Panc1 (cell line): Measurements from ENCODE around the gene PRKCB. TPM values are rescaled to one million over a fixed set of nuclear protein-coding genes. Genes with fewer than 3 reads are reported as not detected.

Experiments
- ATAC-seq: fragments of 200-7000 bp; cut with Tn5 transposase; 2 replicates; pipeline ENCODE4 v1.9.1; 2020; ENCODE audit warnings: mild to moderate bottlenecking, moderate library complexity
- BruUV-seq: library from RNA; stranded (reverse); fragments of 400-500 nt; replicated peaks from 2 replicates; lab custom pipeline; 2021; lab: Mats Ljungman, UMichigan
- CTCF ChIA-PET: fragments of 300-600 bp; sonication (Branson Sonifier 250); formaldehyde crosslinking; loops from one replicate; lab custom pipeline; 2022; ENCODE audit warnings: antibody characterized with exemption; lab: Charles Lee
- POLR2A ChIA-PET: fragments of 300-600 bp; sonication (Branson Sonifier 250); formaldehyde crosslinking; loops from one replicate; lab custom pipeline; 2022; ENCODE audit warnings: antibody characterized with exemption; lab: Charles Lee
- DNase-seq: peaks from one replicate; pipeline ENCODE4 v3.0.0-alpha.2; 2010; ENCODE audit warnings: low read depth, low spot score
- H3K27ac ChIP-seq: 2 replicates; pipeline ENCODE4 v1.5.1; 2011; ENCODE audit warnings: mild to moderate bottlenecking, low read length, inconsistent platforms
- H3K27me3 ChIP-seq: fragments of 200-500 bp; sonication (Bioruptor generic); 2 replicates; pipeline ENCODE4 v1.6.0; 2014; ENCODE audit warnings: low read length, inconsistent platforms; ENCODE audit not compliant: control insufficient read depth, insufficient read depth
- H3K36me3 ChIP-seq: fragments of 200-500 bp; sonication (Bioruptor generic); 2 replicates; pipeline ENCODE4 v1.5.1; 2014; ENCODE audit warnings: inconsistent platforms, mild to moderate bottlenecking, low read length, moderate library complexity; ENCODE audit not compliant: control insufficient read depth, insufficient read depth
- H3K4me1 ChIP-seq: 2 replicates; pipeline ENCODE4 v1.5.1; 2011; ENCODE audit warnings: inconsistent platforms, mild to moderate bottlenecking, low read length, moderate library complexity; ENCODE audit not compliant: control insufficient read depth, insufficient read depth
- H3K4me3 ChIP-seq, 2 experiments: 2 replicates each; pipeline ENCODE4 v1.5.1; 2011 to 2012; ENCODE audit warnings: low read depth in 2 of 2, low read length in 2 of 2, mild to moderate bottlenecking in 2 of 2, inconsistent platforms in 1 of 2, moderate library complexity in 1 of 2
- H3K9me3 ChIP-seq: fragments of 200-500 bp; sonication (Bioruptor generic); 2 replicates; pipeline ENCODE4 v1.5.1; 2014; ENCODE audit warnings: low read depth, mild to moderate bottlenecking, inconsistent platforms, low read length, moderate library complexity; ENCODE audit not compliant: control insufficient read depth, insufficient read depth
- POLR2AphosphoS5 ChIP-seq: IDR thresholded peaks from 2 replicates; pipeline ENCODE4 v1.6.1; 2012; ENCODE audit warnings: mild to moderate bottlenecking, low read depth, low read length, moderate library complexity
- SIN3A ChIP-seq: IDR thresholded peaks from 2 replicates; pipeline ENCODE4 v1.6.1; 2012; ENCODE audit warnings: low read depth, mild to moderate bottlenecking, low read length, moderate library complexity, borderline replicate concordance; ENCODE audit not compliant: insufficient read depth
- TCF7L2 ChIP-seq: IDR thresholded peaks from 2 replicates; pipeline ENCODE4 v1.6.1; 2011; ENCODE audit warnings: mild to moderate bottlenecking, low read depth, low read length, inconsistent platforms
- in situ Hi-C: cut with HindIII; loops from 2 replicates; pipeline ENCODE4 v1.10.0; 2016; ENCODE audit warnings: low sequenced_read_pairs, low pct_unique_long_range_greater_than_20kb
- intact Hi-C: fragments of 100-400 bp; cut with micrococcal nuclease; formaldehyde crosslinking; loops from one replicate; pipeline ENCODE4 v1.10.0; 2022; ENCODE audit not compliant: unreplicated experiment
- total RNA-seq: library from RNA; stranded (reverse); gene quantifications from one replicate; pipeline ENCODE4 v1.2.1, GENCODE V29; 2021; ENCODE audit not compliant: unreplicated experiment
- TF ChIP-seq, protein P1 (sequence below), 2 experiments: IDR thresholded peaks; 2 replicates each; pipeline ENCODE4 v1.6.1; 2011 to 2012; ENCODE audit warnings: low read depth in 2 of 2, control low read depth in 1 of 2, low read length in 1 of 2, mild to moderate bottlenecking in 1 of 2, moderate library complexity in 1 of 2; ENCODE audit not compliant: insufficient read depth in 1 of 2
- TF ChIP-seq, protein P2 (sequence below): fragments of 450-650 bp; IDR thresholded peaks from 2 replicates; pipeline ENCODE4 v1.5.1; 2017; ENCODE audit warnings: mild to moderate bottlenecking

PRKCB gene
- total RNA-seq, 1 experiment from 2014 or later, result 0.41 TPM

DNA sequence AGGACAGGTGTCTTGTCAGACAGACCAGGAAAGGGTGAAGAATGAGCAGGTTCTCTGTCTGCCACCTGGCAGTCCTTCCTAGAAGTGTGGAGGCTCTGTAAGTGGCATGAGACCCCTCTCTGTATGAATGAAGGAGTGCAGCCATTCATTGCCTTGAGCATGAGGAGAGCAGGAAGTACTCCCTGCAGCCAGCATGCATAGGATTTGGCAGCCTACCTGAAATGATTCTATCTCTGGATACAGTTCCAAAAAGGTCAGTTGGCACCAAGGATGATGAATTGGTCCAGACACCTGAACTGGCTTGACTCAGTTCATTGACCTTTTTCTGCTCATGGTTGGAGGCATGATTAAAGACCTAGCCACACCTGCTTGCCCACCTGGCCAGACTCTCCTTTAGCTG is 163.0 kb downstream of the PRKCB start:
- ATAC-seq (no peak), DNase-seq (no peak)
- BruUV-seq, result no TSS peak
- CTCF ChIA-PET, result no interaction called here
- Histone ChIP-seq H3K4me1 (no peaks in the 10 kb centered on the region; the same call in 1 of the 2 replicates), H3K27ac (no peak overlapping the region), H3K27me3 (peaks cover 5% of the 10 kb centered on the region; the same call in 1 of the 2 replicates), H3K36me3 (no peaks in the 10 kb centered on the region), H3K9me3 (no peaks in the 10 kb centered on the region), H3K4me3 (no peak overlapping the region)
- TF ChIP-seq, protein P1, sequence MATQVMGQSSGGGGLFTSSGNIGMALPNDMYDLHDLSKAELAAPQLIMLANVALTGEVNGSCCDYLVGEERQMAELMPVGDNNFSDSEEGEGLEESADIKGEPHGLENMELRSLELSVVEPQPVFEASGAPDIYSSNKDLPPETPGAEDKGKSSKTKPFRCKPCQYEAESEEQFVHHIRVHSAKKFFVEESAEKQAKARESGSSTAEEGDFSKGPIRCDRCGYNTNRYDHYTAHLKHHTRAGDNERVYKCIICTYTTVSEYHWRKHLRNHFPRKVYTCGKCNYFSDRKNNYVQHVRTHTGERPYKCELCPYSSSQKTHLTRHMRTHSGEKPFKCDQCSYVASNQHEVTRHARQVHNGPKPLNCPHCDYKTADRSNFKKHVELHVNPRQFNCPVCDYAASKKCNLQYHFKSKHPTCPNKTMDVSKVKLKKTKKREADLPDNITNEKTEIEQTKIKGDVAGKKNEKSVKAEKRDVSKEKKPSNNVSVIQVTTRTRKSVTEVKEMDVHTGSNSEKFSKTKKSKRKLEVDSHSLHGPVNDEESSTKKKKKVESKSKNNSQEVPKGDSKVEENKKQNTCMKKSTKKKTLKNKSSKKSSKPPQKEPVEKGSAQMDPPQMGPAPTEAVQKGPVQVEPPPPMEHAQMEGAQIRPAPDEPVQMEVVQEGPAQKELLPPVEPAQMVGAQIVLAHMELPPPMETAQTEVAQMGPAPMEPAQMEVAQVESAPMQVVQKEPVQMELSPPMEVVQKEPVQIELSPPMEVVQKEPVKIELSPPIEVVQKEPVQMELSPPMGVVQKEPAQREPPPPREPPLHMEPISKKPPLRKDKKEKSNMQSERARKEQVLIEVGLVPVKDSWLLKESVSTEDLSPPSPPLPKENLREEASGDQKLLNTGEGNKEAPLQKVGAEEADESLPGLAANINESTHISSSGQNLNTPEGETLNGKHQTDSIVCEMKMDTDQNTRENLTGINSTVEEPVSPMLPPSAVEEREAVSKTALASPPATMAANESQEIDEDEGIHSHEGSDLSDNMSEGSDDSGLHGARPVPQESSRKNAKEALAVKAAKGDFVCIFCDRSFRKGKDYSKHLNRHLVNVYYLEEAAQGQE (IDR thresholded peaks at IDR 0.05; ENCODE audit: insufficient read depth in 1 of 2, low read depth in 2 of 2, low read length in 1 of 2), result no peak
- no peak for TF ChIP-seq POLR2AphosphoS5
- in situ Hi-C loops (no loop called here), intact Hi-C loops (no loop called here)
- POLR2A ChIA-PET, result no interaction called here

DNA sequence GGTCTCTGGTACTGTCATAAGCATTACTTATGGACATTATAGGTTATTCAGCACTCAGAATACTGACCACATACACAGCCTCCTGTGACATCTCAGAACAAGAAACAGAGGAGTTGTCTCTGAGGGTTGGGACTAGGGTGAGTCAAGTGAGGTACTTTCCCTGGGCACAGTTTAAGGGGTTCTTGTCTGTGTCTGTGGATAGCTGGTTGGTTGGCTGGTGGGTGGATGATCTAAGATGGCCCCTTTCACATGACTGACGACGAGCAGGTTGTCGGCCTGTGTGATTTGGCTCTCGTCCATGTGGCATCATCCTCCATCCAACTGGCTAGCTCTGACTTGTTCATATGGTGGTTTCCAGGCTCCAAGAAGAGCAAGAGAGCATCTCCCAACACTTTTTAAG is 163.9 kb downstream of the PRKCB start:
- Histone ChIP-seq H3K27ac (no peak overlapping the region), H3K36me3 (no peaks in the 10 kb centered on the region), H3K9me3 (no peaks in the 10 kb centered on the region), H3K4me1 (no peaks in the 10 kb centered on the region; the same call in 1 of the 2 replicates), H3K27me3 (peaks cover 7% of the 10 kb centered on the region; the same call in 1 of the 2 replicates), H3K4me3 (no peak overlapping the region)
- no TSS peak for BruUV-seq
- in situ Hi-C loops (no loop called here), intact Hi-C loops (no loop called here)
- DNase-seq, result no peak
- TF ChIP-seq, protein P2, sequence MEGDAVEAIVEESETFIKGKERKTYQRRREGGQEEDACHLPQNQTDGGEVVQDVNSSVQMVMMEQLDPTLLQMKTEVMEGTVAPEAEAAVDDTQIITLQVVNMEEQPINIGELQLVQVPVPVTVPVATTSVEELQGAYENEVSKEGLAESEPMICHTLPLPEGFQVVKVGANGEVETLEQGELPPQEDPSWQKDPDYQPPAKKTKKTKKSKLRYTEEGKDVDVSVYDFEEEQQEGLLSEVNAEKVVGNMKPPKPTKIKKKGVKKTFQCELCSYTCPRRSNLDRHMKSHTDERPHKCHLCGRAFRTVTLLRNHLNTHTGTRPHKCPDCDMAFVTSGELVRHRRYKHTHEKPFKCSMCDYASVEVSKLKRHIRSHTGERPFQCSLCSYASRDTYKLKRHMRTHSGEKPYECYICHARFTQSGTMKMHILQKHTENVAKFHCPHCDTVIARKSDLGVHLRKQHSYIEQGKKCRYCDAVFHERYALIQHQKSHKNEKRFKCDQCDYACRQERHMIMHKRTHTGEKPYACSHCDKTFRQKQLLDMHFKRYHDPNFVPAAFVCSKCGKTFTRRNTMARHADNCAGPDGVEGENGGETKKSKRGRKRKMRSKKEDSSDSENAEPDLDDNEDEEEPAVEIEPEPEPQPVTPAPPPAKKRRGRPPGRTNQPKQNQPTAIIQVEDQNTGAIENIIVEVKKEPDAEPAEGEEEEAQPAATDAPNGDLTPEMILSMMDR, result no peak
- TF ChIP-seq, protein P1 (IDR thresholded peaks at IDR 0.05; ENCODE audit: insufficient read depth in 1 of 2, low read depth in 2 of 2, low read length in 1 of 2), result no peak
- no peak for TF ChIP-seq TCF7L2
- no peak for TF ChIP-seq SIN3A
- no peak for TF ChIP-seq POLR2AphosphoS5
- no peak for ATAC-seq
- ChIA-PET CTCF (no interaction called here), POLR2A (no interaction called here)
